WTC11 (cell line): ENCODE data around the gene CFAP74. TPM values are rescaled to one million over a fixed set of nuclear protein-coding genes. Genes with fewer than 3 reads are reported as not detected.

Experiments
- AFF4 ChIP-seq: sonication (generic); formaldehyde crosslinking; IDR thresholded peaks from 2 replicates; pipeline ENCODE4 v1.8.1; 2023; ENCODE audit warnings: mild to moderate bottlenecking, missing genetic modification reagents, borderline replicate concordance
- CREB1 ChIP-seq: sonication (generic); formaldehyde crosslinking; IDR thresholded peaks from 2 replicates; pipeline ENCODE4 v1.8.0; 2023; ENCODE audit warnings: mild to moderate bottlenecking, missing genetic modification reagents
- CTCF ChIP-seq: fragments of 200-600 bp; IDR thresholded peaks from 2 replicates; pipeline ENCODE4 v1.8.0; 2022; ENCODE audit warnings: antibody characterized with exemption
- E2F1 ChIP-seq: sonication (generic); formaldehyde crosslinking; IDR thresholded peaks from 2 replicates; pipeline ENCODE4 v1.8.0; 2022; ENCODE audit warnings: mild to moderate bottlenecking, missing genetic modification reagents
- ERG ChIP-seq: fragments of 250-450 bp; sonication (Bioruptor Pico); IDR thresholded peaks from 2 replicates; pipeline ENCODE4 v1.8.0; 2021; ENCODE audit warnings: mild to moderate bottlenecking
- FOXJ3 ChIP-seq: sonication (generic); formaldehyde crosslinking; IDR thresholded peaks from 2 replicates; pipeline ENCODE4 v1.9.0; 2021; ENCODE audit warnings: missing genetic modification reagents, mild to moderate bottlenecking, borderline replicate concordance
- FOXK1 ChIP-seq: sonication (generic); formaldehyde crosslinking; IDR thresholded peaks from 2 replicates; pipeline ENCODE4 v1.8.0; 2022; ENCODE audit warnings: mild to moderate bottlenecking, moderate library complexity, missing genetic modification reagents
- MAX ChIP-seq: sonication (generic); formaldehyde crosslinking; IDR thresholded peaks from 2 replicates; pipeline ENCODE4 v1.8.0; 2022; ENCODE audit warnings: mild to moderate bottlenecking, missing genetic modification reagents
- NR3C1 ChIP-seq: sonication (generic); formaldehyde crosslinking; conservative IDR thresholded peaks from 2 replicates; pipeline ENCODE4 v1.8.1; 2023; ENCODE audit warnings: low read depth, mild to moderate bottlenecking, missing genetic modification reagents
- OVOL2 ChIP-seq: fragments of 250-450 bp; sonication (Bioruptor Pico); IDR thresholded peaks from 2 replicates; pipeline ENCODE4 v1.9.0; 2021; ENCODE audit warnings: mild to moderate bottlenecking, borderline replicate concordance
- PRDM15 ChIP-seq: sonication (generic); formaldehyde crosslinking; IDR thresholded peaks from 2 replicates; pipeline ENCODE4 v1.8.0; 2022; ENCODE audit warnings: missing genetic modification reagents
- PREB ChIP-seq: sonication (generic); formaldehyde crosslinking; IDR thresholded peaks from 2 replicates; pipeline ENCODE4 v1.8.1; 2022; ENCODE audit warnings: mild to moderate bottlenecking, missing genetic modification reagents, moderate library complexity, borderline replicate concordance
- PRRX2 ChIP-seq: fragments of 250-450 bp; sonication (Bioruptor Pico); IDR thresholded peaks from 2 replicates; pipeline ENCODE4 v1.8.0; 2021; ENCODE audit warnings: mild to moderate bottlenecking
- SP1 ChIP-seq: sonication (generic); formaldehyde crosslinking; conservative IDR thresholded peaks from 2 replicates; pipeline ENCODE4 v1.8.1; 2022; ENCODE audit warnings: missing genetic modification reagents
- ZBTB43 ChIP-seq: sonication (generic); formaldehyde crosslinking; IDR thresholded peaks from 2 replicates; pipeline ENCODE4 v1.8.1; 2023; ENCODE audit warnings: mild to moderate bottlenecking, missing genetic modification reagents
- ZNF219 ChIP-seq: sonication (generic); formaldehyde crosslinking; IDR thresholded peaks from 2 replicates; pipeline ENCODE4 v1.8.0; 2023; ENCODE audit warnings: missing genetic modification reagents, mild to moderate bottlenecking, borderline replicate concordance
- ZNF281 ChIP-seq: sonication (generic); formaldehyde crosslinking; IDR thresholded peaks from 2 replicates; pipeline ENCODE4 v1.8.0; 2023; ENCODE audit warnings: mild to moderate bottlenecking, missing genetic modification reagents
- ZNF423 ChIP-seq: fragments of 250-450 bp; sonication (Bioruptor Pico); IDR thresholded peaks from 2 replicates; pipeline ENCODE4 v2.1.2; 2022; ENCODE audit warnings: mild to moderate bottlenecking, moderate library complexity
- ZNF671 ChIP-seq: fragments of 250-450 bp; sonication (Bioruptor Pico); IDR thresholded peaks from 2 replicates; pipeline ENCODE4 v1.8.0; 2021; ENCODE audit warnings: mild to moderate bottlenecking
- total RNA-seq: library from RNA; stranded (reverse); gene quantifications from 3 replicates; pipeline ENCODE4 v1.2.3, GENCODE V29; 2021

CFAP74 gene
- total RNA-seq, 1 experiment from 2014 or later = 0.35 TPM

- peak; percentile 90 for TF ChIP-seq CTCF
- TF ChIP-seq AFF4 (CRISPR knock-in tag) = no peak
- TF ChIP-seq E2F1 (CRISPR knock-in tag) = 0 out of 2 replicates have a peak, but pooled peaks have one; percentile 38
- TF ChIP-seq SP1 (CRISPR knock-in tag) = peak; percentile 61; the same call in 1 of the 2 replicates
- 0 out of 2 replicates have a peak, but pooled peaks have one; percentile 30 for TF ChIP-seq CREB1 (CRISPR knock-in tag)
- TF ChIP-seq ZNF281 (CRISPR knock-in tag) = no peak
- TF ChIP-seq PRRX2 (CRISPR knock-in tag) = no peak
- no peak for TF ChIP-seq NR3C1 (CRISPR knock-in tag)
- TF ChIP-seq ERG = no peak
- TF ChIP-seq ZBTB43 (CRISPR knock-in tag) = no peak
- TF ChIP-seq ZNF671 = no peak
- TF ChIP-seq FOXJ3 (CRISPR knock-in tag) = no peak
- TF ChIP-seq PRDM15 (CRISPR knock-in tag) = no peak
- TF ChIP-seq FOXK1 = peak; percentile 36; the same call in 1 of the 2 replicates
- no peak for TF ChIP-seq OVOL2 (CRISPR knock-in tag)
- peak; percentile 75 for TF ChIP-seq MAX (CRISPR knock-in tag)
- TF ChIP-seq ZNF219 (CRISPR knock-in tag) = no peak
- TF ChIP-seq ZNF423 (CRISPR knock-in tag) = peak; percentile 94
- no peak for TF ChIP-seq PREB (CRISPR knock-in tag)
Observed at GRCh38 chr1:1959840-1960479, 43.6 kb downstream of the CFAP74 start (continued).
